GM10266 (cell line): ENCODE data around the gene TRIOBP.

Source experiments
- DNase-seq: peaks from one replicate; pipeline ENCODE4 v3.0.0; 2012; ENCODE audit errors: extremely low spot score
- CTCF ChIP-seq: IDR thresholded peaks from 2 replicates; pipeline ENCODE4 v1.5.1; 2012; ENCODE audit warnings: mild to moderate bottlenecking, low read depth; ENCODE audit not compliant: control insufficient read depth, insufficient read depth; ENCODE audit errors: missing control alignments

Gene TRIOBP

GRCh38 chr22:37758694-37759093 is 61.8 kb downstream of the TRIOBP start:
- no peak for DNase-seq
- TF ChIP-seq CTCF, result no peak

GRCh38 chr22:37759281-37759680 is 62.4 kb downstream of the TRIOBP start:
- TF ChIP-seq CTCF, result no peak
- DNase-seq, result no peak

- DNase-seq, result no peak
- TF ChIP-seq CTCF, result no peak
Measured at GRCh38 chr22:37760152-37760551, 63.3 kb downstream of the TRIOBP start.

- no peak for DNase-seq
- no peak for TF ChIP-seq CTCF
Measured at GRCh38 chr22:37762389-37762836, 65.6 kb downstream of the TRIOBP start.

GRCh38 chr22:37763012-37763411 is 66.2 kb downstream of the TRIOBP start:
- DNase-seq, result no peak
- no peak for TF ChIP-seq CTCF

GRCh38 chr22:37763652-37764051 is 66.8 kb downstream of the TRIOBP start:
- no peak for DNase-seq
- no peak for TF ChIP-seq CTCF

GRCh38 chr22:37764622-37765021 is 67.8 kb downstream of the TRIOBP start:
- no peak for DNase-seq
- TF ChIP-seq CTCF, result no peak

GRCh38 chr22:37765498-37765897 is 68.7 kb downstream of the TRIOBP start:
- no peak for TF ChIP-seq CTCF
- no peak for DNase-seq
